Suprapubic skin (tissue), 3 donors: ENCODE data around the gene MED26.

ENCODE experiments used
- CTCF ChIP-seq, 2 donors: fragments of 200-600 bp in 1 of 2; fragments of 450-650 bp in 1 of 2; sonication (generic) in 1 of 2; IDR thresholded peaks; one replicate each; pipeline ENCODE4 v1.5.1; 2016 to 2019; ENCODE audit warnings: antibody characterized with exemption in 2 of 2, mild to moderate bottlenecking in 1 of 2, moderate library complexity in 1 of 2
- EP300 ChIP-seq: sonication (generic); formaldehyde crosslinking; IDR thresholded peaks from one replicate; pipeline ENCODE4 v1.6.1; 2017; ENCODE audit warnings: antibody characterized with exemption

DNA sequence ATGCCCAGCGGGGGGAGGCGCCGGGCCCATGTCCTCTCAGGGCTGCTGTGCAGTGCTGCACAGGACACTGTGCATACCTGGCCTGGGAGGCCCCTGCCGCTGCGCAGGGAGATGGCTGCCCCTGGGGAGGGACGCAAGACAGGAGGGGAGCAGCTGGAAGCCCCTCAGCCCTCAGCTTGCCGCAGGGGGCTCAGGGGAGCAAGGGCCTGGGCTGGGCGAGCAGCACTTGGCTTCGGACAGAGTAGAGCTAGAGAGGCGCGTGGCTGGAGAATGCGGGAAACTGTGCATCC is 96.7 kb downstream of the MED26 start:
- TF ChIP-seq CTCF (IDR thresholded peaks at IDR 0.05), result no peak
- no peak for TF ChIP-seq EP300
